ENCODE results near the gene SLC12A3. TPM values are rescaled to one million over a fixed set of nuclear protein-coding genes. Genes with fewer than 3 reads are reported as not detected.
A peak's percentile ranks its signal among the peaks of the same experiment; 100 is the strongest.

Gene SLC12A3
- total and polyA plus RNA-seq, 2 experiments from 2014 or later = not detected

- Histone ChIP-seq H3K9me3 (ENCODE audit: low read depth) (no peaks in the 10 kb centered on the region), H4K20me1 (ENCODE audit: insufficient read depth, poor library complexity, severe bottlenecking) (no peaks in the 10 kb centered on the region), H3K4me2 (no peak overlapping the region), H3K27me3 (no peaks in the 10 kb centered on the region), H3K36me3 (replicated peaks; ENCODE audit: insufficient read depth, low read depth) (no peaks in the 10 kb centered on the region), H2AFZ (no peak overlapping the region), H3K27ac (no peak overlapping the region), H3K4me1 (ENCODE audit: insufficient read depth) (peaks cover 32% of the 10 kb centered on the region), H3K4me3 (no peak overlapping the region), H3K9me2 (replicated peaks; ENCODE audit: insufficient read depth) (no peaks in the 10 kb centered on the region), H3K79me2 (no peaks in the 10 kb centered on the region)
- 79% methylated on average over 5 of the region's 5 CpGs for whole genome bisulfite sequencing (ENCODE audit: low lambda C conversion rate, missing lambda C conversion rate)
- TF ChIP-seq, protein P1, sequence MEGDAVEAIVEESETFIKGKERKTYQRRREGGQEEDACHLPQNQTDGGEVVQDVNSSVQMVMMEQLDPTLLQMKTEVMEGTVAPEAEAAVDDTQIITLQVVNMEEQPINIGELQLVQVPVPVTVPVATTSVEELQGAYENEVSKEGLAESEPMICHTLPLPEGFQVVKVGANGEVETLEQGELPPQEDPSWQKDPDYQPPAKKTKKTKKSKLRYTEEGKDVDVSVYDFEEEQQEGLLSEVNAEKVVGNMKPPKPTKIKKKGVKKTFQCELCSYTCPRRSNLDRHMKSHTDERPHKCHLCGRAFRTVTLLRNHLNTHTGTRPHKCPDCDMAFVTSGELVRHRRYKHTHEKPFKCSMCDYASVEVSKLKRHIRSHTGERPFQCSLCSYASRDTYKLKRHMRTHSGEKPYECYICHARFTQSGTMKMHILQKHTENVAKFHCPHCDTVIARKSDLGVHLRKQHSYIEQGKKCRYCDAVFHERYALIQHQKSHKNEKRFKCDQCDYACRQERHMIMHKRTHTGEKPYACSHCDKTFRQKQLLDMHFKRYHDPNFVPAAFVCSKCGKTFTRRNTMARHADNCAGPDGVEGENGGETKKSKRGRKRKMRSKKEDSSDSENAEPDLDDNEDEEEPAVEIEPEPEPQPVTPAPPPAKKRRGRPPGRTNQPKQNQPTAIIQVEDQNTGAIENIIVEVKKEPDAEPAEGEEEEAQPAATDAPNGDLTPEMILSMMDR (IDR thresholded peaks at IDR 0.05; ENCODE audit: poor library complexity) = no peak
- TF ChIP-seq EZH2 (IDR thresholded peaks at IDR 0.05; ENCODE audit: borderline replicate concordance) (no peak), EZH2phosphoT487 (IDR thresholded peaks at IDR 0.05; ENCODE audit: low read depth, severe bottlenecking, unreplicated experiment) (no peak)
- no peak for DNase-seq (ENCODE audit: low spot score)
Observed at GRCh38 chr16:56916571-56917403, 51.8 kb downstream of the SLC12A3 start.

- WGBS (ENCODE audit: low lambda C conversion rate, missing lambda C conversion rate) = 89% methylated on average over 12 of the region's 12 CpGs
- H3K4me2 ChIP-seq = no peak overlapping the region
Observed at GRCh38 chr16:56918467-56919012, 53.5 kb downstream of the SLC12A3 start.

DNA sequence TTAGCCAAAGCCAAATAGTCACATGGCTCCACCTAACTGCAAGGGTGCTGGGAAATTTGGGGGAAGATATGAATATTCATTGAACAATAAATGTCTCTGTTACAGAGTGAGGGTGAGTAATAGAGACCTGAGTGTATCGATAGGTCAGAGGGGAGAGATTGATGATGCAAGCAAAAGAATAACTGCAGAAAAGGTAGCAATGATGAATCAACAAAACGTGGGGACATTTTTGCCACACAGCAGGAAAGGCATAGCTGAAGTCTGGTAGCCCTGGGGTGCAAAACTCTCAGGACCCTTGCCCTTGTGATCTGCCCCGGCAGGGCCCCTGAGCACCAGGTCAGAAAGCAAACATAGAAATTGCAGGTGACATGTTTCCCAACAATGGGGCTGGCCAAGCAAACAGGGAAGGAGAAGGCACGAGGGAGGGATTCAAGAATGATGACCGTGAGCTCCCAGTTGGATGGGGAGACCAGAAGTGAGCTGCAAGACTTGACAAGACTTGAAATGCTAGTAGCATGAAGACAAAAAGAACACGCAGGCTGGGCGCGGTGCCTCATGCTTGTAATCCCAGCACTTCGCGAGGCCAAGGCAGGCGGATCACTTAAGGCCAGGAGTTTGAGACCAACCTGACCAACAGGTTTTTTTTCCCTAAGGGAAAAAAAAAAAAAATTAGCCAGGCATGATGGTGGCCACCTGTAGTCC is 54.2 kb downstream of the SLC12A3 start:
- WGBS (ENCODE audit: low lambda C conversion rate, missing lambda C conversion rate) = 41% methylated on average over 11 of the region's 11 CpGs
- no peak overlapping the region for H2AFZ ChIP-seq
- H3K27me3 ChIP-seq = no peaks in the 10 kb centered on the region
- H3K27ac ChIP-seq = peak overlapping the region; percentile 63
- no peaks in the 10 kb centered on the region for H3K36me3 ChIP-seq (replicated peaks; ENCODE audit: insufficient read depth, low read depth)
- TF ChIP-seq EZH2 (IDR thresholded peaks at IDR 0.05; ENCODE audit: borderline replicate concordance) (no peak), EZH2phosphoT487 (IDR thresholded peaks at IDR 0.05; ENCODE audit: low read depth, severe bottlenecking, unreplicated experiment) (no peak)
- TF ChIP-seq, protein P1 (IDR thresholded peaks at IDR 0.05; ENCODE audit: poor library complexity) = no peak
- H3K79me2 ChIP-seq = no peaks in the 10 kb centered on the region
- H4K20me1 ChIP-seq (ENCODE audit: insufficient read depth, poor library complexity, severe bottlenecking) = no peaks in the 10 kb centered on the region
- H3K9me3 ChIP-seq (ENCODE audit: low read depth) = no peaks in the 10 kb centered on the region
- no peak overlapping the region for H3K4me3 ChIP-seq
- DNase-seq (ENCODE audit: low spot score) = peak; percentile 49
- peak overlapping the region; percentile 8 for H3K4me2 ChIP-seq
- no peaks in the 10 kb centered on the region for H3K9me2 ChIP-seq (replicated peaks; ENCODE audit: insufficient read depth)
- H3K4me1 ChIP-seq (ENCODE audit: insufficient read depth) = peaks cover 21% of the 10 kb centered on the region

More at GRCh38 chr16:56918467-56919012, 53.5 kb downstream of the SLC12A3 start:
- no peak overlapping the region for H3K4me3 ChIP-seq
- no peaks in the 10 kb centered on the region for H3K27me3 ChIP-seq
- no peaks in the 10 kb centered on the region for H3K79me2 ChIP-seq
- DNase-seq (ENCODE audit: low spot score) = no peak
- H3K36me3 ChIP-seq (replicated peaks; ENCODE audit: insufficient read depth, low read depth) = no peaks in the 10 kb centered on the region
- peaks cover 22% of the 10 kb centered on the region for H3K4me1 ChIP-seq (ENCODE audit: insufficient read depth)
- H4K20me1 ChIP-seq (ENCODE audit: insufficient read depth, poor library complexity, severe bottlenecking) = no peaks in the 10 kb centered on the region
- no peaks in the 10 kb centered on the region for H3K9me3 ChIP-seq (ENCODE audit: low read depth)
- H3K27ac ChIP-seq = peak overlapping the region; percentile 63
- H2AFZ ChIP-seq = no peak overlapping the region
- H3K9me2 ChIP-seq (replicated peaks; ENCODE audit: insufficient read depth) = no peaks in the 10 kb centered on the region
- TF ChIP-seq, protein P1 (IDR thresholded peaks at IDR 0.05; ENCODE audit: poor library complexity) = no peak
- no peak for TF ChIP-seq EZH2 (IDR thresholded peaks at IDR 0.05; ENCODE audit: borderline replicate concordance)
- no peak for TF ChIP-seq EZH2phosphoT487 (IDR thresholded peaks at IDR 0.05; ENCODE audit: low read depth, severe bottlenecking, unreplicated experiment)

Measured in hepatocyte (in vitro differentiated cells).